Measurements from ENCODE around the gene TMEM163. TPM values are rescaled to one million over a fixed set of nuclear protein-coding genes. Genes with fewer than 3 reads are reported as not detected.
A peak's percentile ranks its signal among the peaks of the same experiment; 100 is the strongest.

The TMEM163 gene
- total RNA-seq, 1 donor from 2014 or later = 1.0 TPM

DNA sequence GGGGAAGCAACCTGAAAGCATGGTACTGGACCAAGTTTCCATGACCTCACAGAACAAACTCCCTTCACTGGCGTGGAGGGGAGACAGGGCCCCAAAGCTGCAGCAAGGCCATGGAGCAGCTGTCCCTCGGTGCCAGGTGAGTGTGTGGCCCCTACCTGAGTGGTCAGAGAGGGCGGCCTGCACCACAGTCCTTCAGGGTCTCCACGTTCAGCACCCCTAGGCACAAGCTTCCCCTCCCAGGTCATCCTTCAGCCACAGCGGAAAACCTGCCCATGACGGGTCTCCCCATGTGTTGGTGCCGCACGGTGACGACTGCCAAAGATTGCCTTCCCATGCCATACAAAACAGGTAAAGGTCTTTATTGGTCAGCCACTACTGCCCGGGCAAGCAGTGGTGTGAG lies 263.4 kb downstream of the TMEM163 start:
- Mint-ChIP-seq H3K36me3 (ENCODE audit: low read depth) (no peaks in the 10 kb centered on the region), H3K9me3 (no peaks in the 10 kb centered on the region), H3K27ac (ENCODE audit: unreplicated experiment) (no peak overlapping the region), H3K4me3 (no peak overlapping the region), H3K27me3 (ENCODE audit: low read depth) (no peaks in the 10 kb centered on the region), H3K4me1 (peaks cover 3% of the 10 kb centered on the region)
- TF ChIP-seq, protein P1, sequence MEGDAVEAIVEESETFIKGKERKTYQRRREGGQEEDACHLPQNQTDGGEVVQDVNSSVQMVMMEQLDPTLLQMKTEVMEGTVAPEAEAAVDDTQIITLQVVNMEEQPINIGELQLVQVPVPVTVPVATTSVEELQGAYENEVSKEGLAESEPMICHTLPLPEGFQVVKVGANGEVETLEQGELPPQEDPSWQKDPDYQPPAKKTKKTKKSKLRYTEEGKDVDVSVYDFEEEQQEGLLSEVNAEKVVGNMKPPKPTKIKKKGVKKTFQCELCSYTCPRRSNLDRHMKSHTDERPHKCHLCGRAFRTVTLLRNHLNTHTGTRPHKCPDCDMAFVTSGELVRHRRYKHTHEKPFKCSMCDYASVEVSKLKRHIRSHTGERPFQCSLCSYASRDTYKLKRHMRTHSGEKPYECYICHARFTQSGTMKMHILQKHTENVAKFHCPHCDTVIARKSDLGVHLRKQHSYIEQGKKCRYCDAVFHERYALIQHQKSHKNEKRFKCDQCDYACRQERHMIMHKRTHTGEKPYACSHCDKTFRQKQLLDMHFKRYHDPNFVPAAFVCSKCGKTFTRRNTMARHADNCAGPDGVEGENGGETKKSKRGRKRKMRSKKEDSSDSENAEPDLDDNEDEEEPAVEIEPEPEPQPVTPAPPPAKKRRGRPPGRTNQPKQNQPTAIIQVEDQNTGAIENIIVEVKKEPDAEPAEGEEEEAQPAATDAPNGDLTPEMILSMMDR (conservative IDR thresholded peaks at IDR 0.05) = no peak
- no peak for DNase-seq (ENCODE audit: low read depth, low spot score)

DNA sequence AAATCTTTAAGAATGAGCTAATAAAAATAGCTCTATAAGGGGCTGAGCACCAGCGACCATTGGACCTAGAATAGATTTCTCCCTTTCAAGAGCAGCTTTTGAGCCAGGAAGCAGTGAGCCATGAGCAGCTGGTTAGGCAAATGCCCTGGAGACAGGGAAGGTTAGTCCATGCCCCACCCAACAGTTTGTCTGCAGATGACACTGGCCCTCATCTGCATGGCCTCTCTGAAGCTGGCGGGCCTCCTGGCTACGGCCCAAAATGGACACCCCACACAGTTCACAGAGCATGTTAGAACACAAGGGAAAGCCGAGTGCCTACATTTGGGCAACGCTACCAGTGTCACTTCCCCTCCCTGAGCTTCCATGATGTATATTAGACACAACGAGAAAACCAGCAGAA lies 263.9 kb downstream of the TMEM163 start:
- TF ChIP-seq, protein P1 (conservative IDR thresholded peaks at IDR 0.05) = no peak
- no peaks in the 10 kb centered on the region for H3K36me3 Mint-ChIP-seq (ENCODE audit: low read depth)
- no peaks in the 10 kb centered on the region for H3K27me3 Mint-ChIP-seq (ENCODE audit: low read depth)
- H3K4me1 Mint-ChIP-seq = peaks cover 3% of the 10 kb centered on the region
- H3K27ac Mint-ChIP-seq (ENCODE audit: unreplicated experiment) = no peak overlapping the region
- no peaks in the 10 kb centered on the region for H3K9me3 Mint-ChIP-seq
- no peak overlapping the region for H3K4me3 Mint-ChIP-seq
- DNase-seq (ENCODE audit: low read depth, low spot score) = no peak

DNA sequence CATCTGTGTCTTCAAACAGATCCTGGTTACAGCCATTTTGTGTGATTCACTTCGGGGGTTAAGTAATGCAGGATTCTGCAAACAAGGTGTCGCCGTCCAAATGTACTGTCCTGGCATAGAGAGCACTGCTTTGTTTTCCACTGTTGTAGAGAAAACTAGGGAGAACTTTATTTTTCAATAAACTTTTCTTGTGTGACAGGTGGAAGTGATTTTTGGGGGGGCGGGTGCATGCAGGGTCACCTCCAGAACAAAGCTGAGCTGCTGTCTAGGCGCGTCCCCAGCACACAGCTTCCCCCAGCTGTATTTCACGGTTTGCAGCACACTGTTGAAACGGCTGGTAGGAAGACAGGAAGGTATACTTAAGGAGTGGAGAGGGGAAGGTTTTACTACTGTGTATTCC lies 264.4 kb downstream of the TMEM163 start:
- Mint-ChIP-seq H3K36me3 (ENCODE audit: low read depth) (no peaks in the 10 kb centered on the region), H3K27me3 (ENCODE audit: low read depth) (no peaks in the 10 kb centered on the region), H3K9me3 (no peaks in the 10 kb centered on the region), H3K4me3 (no peak overlapping the region), H3K4me1 (peaks cover 3% of the 10 kb centered on the region), H3K27ac (ENCODE audit: unreplicated experiment) (no peak overlapping the region)
- TF ChIP-seq, protein P1 (conservative IDR thresholded peaks at IDR 0.05) = no peak
- DNase-seq (ENCODE audit: low read depth, low spot score) = no peak

DNA sequence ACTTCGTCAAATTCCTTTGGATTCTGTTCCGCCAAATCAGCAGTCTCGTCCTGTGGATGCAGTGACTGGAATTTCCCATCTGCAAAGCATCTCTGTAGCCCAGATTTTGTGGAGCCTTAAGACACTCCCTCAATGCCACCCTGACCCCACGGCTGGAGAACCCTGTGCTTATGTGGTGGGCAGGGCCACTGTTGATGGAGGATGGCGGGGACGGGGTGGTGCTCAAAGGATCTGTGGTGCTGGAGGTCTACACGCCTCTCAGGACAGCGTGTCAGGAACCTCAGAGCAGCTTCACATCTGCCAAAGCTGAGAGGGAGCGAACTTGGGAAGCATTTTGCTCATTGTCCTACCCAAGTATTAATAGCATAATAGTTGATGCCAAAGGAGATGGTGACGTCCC lies 264.8 kb downstream of the TMEM163 start:
- H3K27ac Mint-ChIP-seq (ENCODE audit: unreplicated experiment) = peak overlapping the region; percentile 78
- H3K36me3 Mint-ChIP-seq (ENCODE audit: low read depth) = no peaks in the 10 kb centered on the region
- H3K4me1 Mint-ChIP-seq = peaks cover 3% of the 10 kb centered on the region
- H3K27me3 Mint-ChIP-seq (ENCODE audit: low read depth) = no peaks in the 10 kb centered on the region
- H3K9me3 Mint-ChIP-seq = no peaks in the 10 kb centered on the region
- no peak for DNase-seq (ENCODE audit: low read depth, low spot score)
- H3K4me3 Mint-ChIP-seq = no peak overlapping the region
- TF ChIP-seq, protein P1 (conservative IDR thresholded peaks at IDR 0.05) = no peak

DNA sequence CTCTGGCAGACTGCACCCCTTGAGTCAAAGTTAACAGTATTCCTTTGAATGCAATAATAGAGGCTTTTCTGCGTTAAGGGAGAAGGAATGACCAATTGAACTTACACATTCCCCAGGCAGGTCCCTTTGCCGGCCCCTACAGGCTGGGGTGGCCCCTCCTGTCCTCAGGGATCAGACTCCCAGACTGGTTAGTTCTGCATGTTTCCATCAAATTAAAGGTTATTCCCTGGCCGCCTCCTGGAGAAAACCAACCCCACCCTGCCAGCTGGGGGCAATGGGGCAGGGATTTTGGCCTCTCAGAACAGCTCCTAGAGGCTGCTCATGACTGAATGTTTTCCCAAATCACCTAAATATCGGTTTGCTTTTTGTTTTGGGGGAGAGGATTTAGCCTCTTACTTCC lies 265.3 kb downstream of the TMEM163 start:
- no peak for DNase-seq (ENCODE audit: low read depth, low spot score)
- peaks cover 3% of the 10 kb centered on the region for H3K4me1 Mint-ChIP-seq
- TF ChIP-seq, protein P1 (conservative IDR thresholded peaks at IDR 0.05) = no peak
- no peaks in the 10 kb centered on the region for H3K36me3 Mint-ChIP-seq (ENCODE audit: low read depth)
- H3K9me3 Mint-ChIP-seq = no peaks in the 10 kb centered on the region
- no peak overlapping the region for H3K27ac Mint-ChIP-seq (ENCODE audit: unreplicated experiment)
- no peak overlapping the region for H3K4me3 Mint-ChIP-seq
- no peaks in the 10 kb centered on the region for H3K27me3 Mint-ChIP-seq (ENCODE audit: low read depth)
